Measurements from ENCODE around the gene CCM2L. TPM values are rescaled to one million over a fixed set of nuclear protein-coding genes. Genes with fewer than 3 reads are reported as not detected.

Gene CCM2L
- 1 to 10 TPM; 1.8 to 2.9 TPM for polyA plus RNA-seq

GRCh38 chr20:32010101-32010500, at the start of gene CCM2L:
CCM2L (plus strand) TSS chr20:32010438; CDS start chr20:32010455, 17 bp downstream.
- peak within 1 kb of the TSS; percentile 45 to 47 for H3K27ac ChIP-seq (ENCODE audit: low read depth in 2 of 2, low read length in 1 of 2)
- H3K4me1 ChIP-seq (ENCODE audit: control insufficient read depth in 2 of 2, insufficient read depth in 2 of 2, low read length in 1 of 2): no peaks in the 10 kb centered on the region
- WGBS, 2 donors: 43 to 44% methylated on average over 2 of the region's 2 CpGs
- no peaks in the 10 kb centered on the region for H3K36me3 ChIP-seq (ENCODE audit: control insufficient read depth in 2 of 2, insufficient read depth in 2 of 2, low read length in 1 of 2)
- no peaks in the 10 kb centered on the region for H3K9me3 ChIP-seq (ENCODE audit: control insufficient read depth in 2 of 2, insufficient read depth in 1 of 2, low read depth in 1 of 2, low read length in 1 of 2)
- H3K27me3 ChIP-seq (ENCODE audit: control insufficient read depth in 1 of 2, insufficient read depth in 2 of 2, low read length in 2 of 2): no peaks in the 10 kb centered on the region
- no peak within 1 kb of the TSS for H3K4me3 ChIP-seq (ENCODE audit: low read depth in 1 of 2, low read length in 2 of 2)

GRCh38 chr20:31962761-31963160, 47.5 kb upstream of the CCM2L start:
- peaks cover 5 to 8% of the 10 kb centered on the region in 2 donors for H3K27me3 ChIP-seq (ENCODE audit: control insufficient read depth in 1 of 2, insufficient read depth in 2 of 2, low read length in 2 of 2)
- peaks cover 0 to under 1% of the 10 kb centered on the region in 2 donors for H3K4me1 ChIP-seq (ENCODE audit: control insufficient read depth in 2 of 2, insufficient read depth in 2 of 2, low read length in 1 of 2)
- no peaks in the 10 kb centered on the region for H3K9me3 ChIP-seq (ENCODE audit: control insufficient read depth in 2 of 2, insufficient read depth in 1 of 2, low read depth in 1 of 2, low read length in 1 of 2)
- H3K4me3 ChIP-seq (ENCODE audit: low read depth in 1 of 2, low read length in 2 of 2): no peak overlapping the region
- no peak overlapping the region for H3K27ac ChIP-seq (ENCODE audit: low read depth in 2 of 2, low read length in 1 of 2)
- 21 to 43% methylated on average over 2 of the region's 2 CpGs for WGBS, 2 donors
- H3K36me3 ChIP-seq (ENCODE audit: control insufficient read depth in 2 of 2, insufficient read depth in 2 of 2, low read length in 1 of 2): no peaks in the 10 kb centered on the region

GRCh38 chr20:31963889-31964288, 46.3 kb upstream of the CCM2L start:
- WGBS, 2 donors: 57 to 59% methylated on average over 6 of the region's 6 CpGs
- Histone ChIP-seq H3K27me3 (ENCODE audit: control insufficient read depth in 1 of 2, insufficient read depth in 2 of 2, low read length in 2 of 2) (peaks cover 5 to 11% of the 10 kb centered on the region in 2 donors), H3K27ac (ENCODE audit: low read depth in 2 of 2, low read length in 1 of 2) (no peak overlapping the region), H3K9me3 (ENCODE audit: control insufficient read depth in 2 of 2, insufficient read depth in 1 of 2, low read depth in 1 of 2, low read length in 1 of 2) (peaks cover 0 to 2% of the 10 kb centered on the region in 2 donors), H3K4me1 (ENCODE audit: control insufficient read depth in 2 of 2, insufficient read depth in 2 of 2, low read length in 1 of 2) (peaks cover 2 to 9% of the 10 kb centered on the region in 2 donors), H3K4me3 (ENCODE audit: low read depth in 1 of 2, low read length in 2 of 2) (no peak overlapping the region), H3K36me3 (ENCODE audit: control insufficient read depth in 2 of 2, insufficient read depth in 2 of 2, low read length in 1 of 2) (no peaks in the 10 kb centered on the region)

- peaks cover 9 to 11% of the 10 kb centered on the region in 2 donors for H3K27me3 ChIP-seq (ENCODE audit: control insufficient read depth in 1 of 2, insufficient read depth in 2 of 2, low read length in 2 of 2)
- H3K36me3 ChIP-seq (ENCODE audit: control insufficient read depth in 2 of 2, insufficient read depth in 2 of 2, low read length in 1 of 2): no peaks in the 10 kb centered on the region
- H3K27ac ChIP-seq (ENCODE audit: low read depth in 2 of 2, low read length in 1 of 2): no peak overlapping the region
- 11 to 12% methylated on average over 5 of the region's 5 CpGs for WGBS, 2 donors
- H3K4me3 ChIP-seq (ENCODE audit: low read depth in 1 of 2, low read length in 2 of 2): no peak overlapping the region
- peaks cover 0 to 2% of the 10 kb centered on the region in 2 donors for H3K9me3 ChIP-seq (ENCODE audit: control insufficient read depth in 2 of 2, insufficient read depth in 1 of 2, low read depth in 1 of 2, low read length in 1 of 2)
- H3K4me1 ChIP-seq (ENCODE audit: control insufficient read depth in 2 of 2, insufficient read depth in 2 of 2, low read length in 1 of 2): peaks cover 2 to 9% of the 10 kb centered on the region in 2 donors
These were observed 43.1 kb upstream of the CCM2L start for GRCh38 chr20:31966991-31967655.

- Histone ChIP-seq H3K9me3 (ENCODE audit: control insufficient read depth in 2 of 2, insufficient read depth in 1 of 2, low read depth in 1 of 2, low read length in 1 of 2) (peaks cover 0 to 2% of the 10 kb centered on the region in 2 donors), H3K36me3 (ENCODE audit: control insufficient read depth in 2 of 2, insufficient read depth in 2 of 2, low read length in 1 of 2) (no peaks in the 10 kb centered on the region), H3K4me1 (ENCODE audit: control insufficient read depth in 2 of 2, insufficient read depth in 2 of 2, low read length in 1 of 2) (peaks cover 2 to 9% of the 10 kb centered on the region in 2 donors), H3K4me3 (ENCODE audit: low read depth in 1 of 2, low read length in 2 of 2) (peak within 1 kb of the TSS in 1 of 2 donors; percentile 29), H3K27ac (ENCODE audit: low read depth in 2 of 2, low read length in 1 of 2) (no peak within 1 kb of the TSS), H3K27me3 (ENCODE audit: control insufficient read depth in 1 of 2, insufficient read depth in 2 of 2, low read length in 2 of 2) (peaks cover 9 to 11% of the 10 kb centered on the region in 2 donors)
- 3 to 4% methylated on average over 15 to 38 of the region's 38 CpGs for whole genome bisulfite sequencing, 2 donors
These were observed 42.4 kb upstream of the CCM2L start, which contains the start of gene XKR7 for GRCh38 chr20:31967830-31968249. XKR7 (plus strand) TSS chr20:31968151; CDS start chr20:31968176, 25 bp downstream.

GRCh38 chr20:31968291-31969126, 41.7 kb upstream of the CCM2L start:
- H3K36me3 ChIP-seq (ENCODE audit: control insufficient read depth in 2 of 2, insufficient read depth in 2 of 2, low read length in 1 of 2): no peaks in the 10 kb centered on the region
- H3K27ac ChIP-seq (ENCODE audit: low read depth in 2 of 2, low read length in 1 of 2): no peak overlapping the region
- peaks cover 9 to 11% of the 10 kb centered on the region in 2 donors for H3K27me3 ChIP-seq (ENCODE audit: control insufficient read depth in 1 of 2, insufficient read depth in 2 of 2, low read length in 2 of 2)
- peaks cover 0 to 2% of the 10 kb centered on the region in 2 donors for H3K9me3 ChIP-seq (ENCODE audit: control insufficient read depth in 2 of 2, insufficient read depth in 1 of 2, low read depth in 1 of 2, low read length in 1 of 2)
- H3K4me1 ChIP-seq (ENCODE audit: control insufficient read depth in 2 of 2, insufficient read depth in 2 of 2, low read length in 1 of 2): peaks cover 2 to 9% of the 10 kb centered on the region in 2 donors
- H3K4me3 ChIP-seq (ENCODE audit: low read depth in 1 of 2, low read length in 2 of 2): peak overlapping the region in 1 of 2 donors; percentile 29
- 3 to 6% methylated on average over 53 to 57 of the region's 57 CpGs for WGBS, 2 donors

- H3K9me3 ChIP-seq (ENCODE audit: control insufficient read depth in 2 of 2, insufficient read depth in 1 of 2, low read depth in 1 of 2, low read length in 1 of 2): peaks cover 0 to 2% of the 10 kb centered on the region in 2 donors
- H3K27ac ChIP-seq (ENCODE audit: low read depth in 2 of 2, low read length in 1 of 2): no peak overlapping the region
- H3K4me1 ChIP-seq (ENCODE audit: control insufficient read depth in 2 of 2, insufficient read depth in 2 of 2, low read length in 1 of 2): peaks cover 2 to 9% of the 10 kb centered on the region in 2 donors
- H3K4me3 ChIP-seq (ENCODE audit: low read depth in 1 of 2, low read length in 2 of 2): no peak overlapping the region
- no peaks in the 10 kb centered on the region for H3K36me3 ChIP-seq (ENCODE audit: control insufficient read depth in 2 of 2, insufficient read depth in 2 of 2, low read length in 1 of 2)
- WGBS, 2 donors: 55 to 56% methylated on average over 5 of the region's 5 CpGs
- peaks cover 9 to 11% of the 10 kb centered on the region in 2 donors for H3K27me3 ChIP-seq (ENCODE audit: control insufficient read depth in 1 of 2, insufficient read depth in 2 of 2, low read length in 2 of 2)
These were observed 40.2 kb upstream of the CCM2L start for GRCh38 chr20:31969991-31970390.

- peaks cover 2 to 9% of the 10 kb centered on the region in 2 donors for H3K4me1 ChIP-seq (ENCODE audit: control insufficient read depth in 2 of 2, insufficient read depth in 2 of 2, low read length in 1 of 2)
- H3K27ac ChIP-seq (ENCODE audit: low read depth in 2 of 2, low read length in 1 of 2): no peak overlapping the region
- H3K4me3 ChIP-seq (ENCODE audit: low read depth in 1 of 2, low read length in 2 of 2): no peak overlapping the region
- H3K36me3 ChIP-seq (ENCODE audit: control insufficient read depth in 2 of 2, insufficient read depth in 2 of 2, low read length in 1 of 2): no peaks in the 10 kb centered on the region
- peaks cover 0 to 2% of the 10 kb centered on the region in 2 donors for H3K9me3 ChIP-seq (ENCODE audit: control insufficient read depth in 2 of 2, insufficient read depth in 1 of 2, low read depth in 1 of 2, low read length in 1 of 2)
- peaks cover 4 to 5% of the 10 kb centered on the region in 2 donors for H3K27me3 ChIP-seq (ENCODE audit: control insufficient read depth in 1 of 2, insufficient read depth in 2 of 2, low read length in 2 of 2)
- 32 to 34% methylated on average over 4 of the region's 4 CpGs for whole genome bisulfite sequencing, 2 donors
These were observed 37.7 kb upstream of the CCM2L start for GRCh38 chr20:31972471-31973021.

GRCh38 chr20:31974296-31974695, 35.9 kb upstream of the CCM2L start:
- no peaks in the 10 kb centered on the region for H3K36me3 ChIP-seq (ENCODE audit: control insufficient read depth in 2 of 2, insufficient read depth in 2 of 2, low read length in 1 of 2)
- H3K4me1 ChIP-seq (ENCODE audit: control insufficient read depth in 2 of 2, insufficient read depth in 2 of 2, low read length in 1 of 2): no peaks in the 10 kb centered on the region
- H3K27me3 ChIP-seq (ENCODE audit: control insufficient read depth in 1 of 2, insufficient read depth in 2 of 2, low read length in 2 of 2): peaks cover 0 to 4% of the 10 kb centered on the region in 2 donors
- no peak overlapping the region for H3K27ac ChIP-seq (ENCODE audit: low read depth in 2 of 2, low read length in 1 of 2)
- no peak overlapping the region for H3K4me3 ChIP-seq (ENCODE audit: low read depth in 1 of 2, low read length in 2 of 2)
- no peaks in the 10 kb centered on the region for H3K9me3 ChIP-seq (ENCODE audit: control insufficient read depth in 2 of 2, insufficient read depth in 1 of 2, low read depth in 1 of 2, low read length in 1 of 2)
- WGBS, 2 donors: 83 to 88% methylated on average over 2 of the region's 2 CpGs
